Measurements from ENCODE around the gene GATM. TPM values are rescaled to one million over a fixed set of nuclear protein-coding genes. Genes with fewer than 3 reads are reported as not detected.

The GATM gene
- total and polyA plus RNA-seq, 2 experiments from 2014 or later = 87.6 to 268 TPM

DNA sequence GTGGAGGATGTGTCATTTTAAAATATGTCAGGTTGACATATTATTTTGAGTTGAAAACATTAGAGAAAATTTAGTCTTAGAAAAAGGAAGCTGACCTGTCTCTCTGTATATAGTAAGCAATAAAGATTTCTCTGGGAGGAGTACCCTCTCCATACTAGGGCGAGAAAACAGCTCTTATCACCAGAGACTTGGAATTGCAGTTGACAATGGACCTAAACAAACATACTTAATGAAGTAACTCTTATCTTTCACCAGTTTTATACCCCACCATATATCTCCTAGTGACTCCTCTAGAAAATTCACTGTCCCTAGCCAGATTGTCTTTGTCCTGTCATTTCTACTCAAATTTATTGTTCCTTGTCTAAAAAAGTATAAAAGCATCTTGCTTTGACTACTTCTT, 7.2 kb upstream of the GATM start:
- WGBS (ENCODE audit: low lambda C conversion rate, missing lambda C conversion rate) = 37% methylated on average over 1 of the region's 1 CpG
- H3K4me3 ChIP-seq = no peak overlapping the region
- no peaks in the 10 kb centered on the region for H4K20me1 ChIP-seq (ENCODE audit: insufficient read depth, poor library complexity, severe bottlenecking)
- H3K79me2 ChIP-seq = no peaks in the 10 kb centered on the region
- no peak overlapping the region for H2AFZ ChIP-seq
- no peak overlapping the region for H3K4me2 ChIP-seq
- no peaks in the 10 kb centered on the region for H3K9me3 ChIP-seq (ENCODE audit: low read depth)
- no peak overlapping the region for H3K27ac ChIP-seq
- peaks cover 9% of the 10 kb centered on the region for H3K27me3 ChIP-seq
- TF ChIP-seq EZH2 (IDR thresholded peaks at IDR 0.05; ENCODE audit: borderline replicate concordance) = no peak
- H3K9me2 ChIP-seq (replicated peaks; ENCODE audit: insufficient read depth) = no peaks in the 10 kb centered on the region
- no peak for DNase-seq (ENCODE audit: low spot score)
- H3K36me3 ChIP-seq (replicated peaks; ENCODE audit: insufficient read depth, low read depth) = no peaks in the 10 kb centered on the region
- peaks cover 15% of the 10 kb centered on the region for H3K4me1 ChIP-seq (ENCODE audit: insufficient read depth)

DNA sequence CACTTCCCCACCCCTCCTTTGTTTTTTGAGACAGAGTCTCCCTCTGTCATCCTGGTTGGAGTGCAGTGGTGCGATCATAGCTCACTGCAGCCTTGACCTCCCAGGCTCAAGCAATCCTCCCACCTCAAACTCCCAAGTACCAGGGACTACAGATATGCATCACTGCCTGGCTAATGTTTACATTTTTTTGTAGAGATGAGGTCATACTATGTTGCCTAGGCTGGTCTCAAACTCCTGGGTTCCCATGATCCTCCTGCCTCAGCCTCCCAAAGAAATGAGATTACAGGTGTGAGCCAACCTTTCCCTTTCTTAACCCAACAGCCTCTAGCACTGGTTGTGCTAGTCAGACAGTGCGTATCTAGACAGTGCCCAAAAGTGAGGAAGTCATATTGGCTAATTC, 6.4 kb upstream of the GATM start:
- H3K36me3 ChIP-seq (replicated peaks; ENCODE audit: insufficient read depth, low read depth) = no peaks in the 10 kb centered on the region
- H3K4me2 ChIP-seq = no peak overlapping the region
- TF ChIP-seq, protein P1, sequence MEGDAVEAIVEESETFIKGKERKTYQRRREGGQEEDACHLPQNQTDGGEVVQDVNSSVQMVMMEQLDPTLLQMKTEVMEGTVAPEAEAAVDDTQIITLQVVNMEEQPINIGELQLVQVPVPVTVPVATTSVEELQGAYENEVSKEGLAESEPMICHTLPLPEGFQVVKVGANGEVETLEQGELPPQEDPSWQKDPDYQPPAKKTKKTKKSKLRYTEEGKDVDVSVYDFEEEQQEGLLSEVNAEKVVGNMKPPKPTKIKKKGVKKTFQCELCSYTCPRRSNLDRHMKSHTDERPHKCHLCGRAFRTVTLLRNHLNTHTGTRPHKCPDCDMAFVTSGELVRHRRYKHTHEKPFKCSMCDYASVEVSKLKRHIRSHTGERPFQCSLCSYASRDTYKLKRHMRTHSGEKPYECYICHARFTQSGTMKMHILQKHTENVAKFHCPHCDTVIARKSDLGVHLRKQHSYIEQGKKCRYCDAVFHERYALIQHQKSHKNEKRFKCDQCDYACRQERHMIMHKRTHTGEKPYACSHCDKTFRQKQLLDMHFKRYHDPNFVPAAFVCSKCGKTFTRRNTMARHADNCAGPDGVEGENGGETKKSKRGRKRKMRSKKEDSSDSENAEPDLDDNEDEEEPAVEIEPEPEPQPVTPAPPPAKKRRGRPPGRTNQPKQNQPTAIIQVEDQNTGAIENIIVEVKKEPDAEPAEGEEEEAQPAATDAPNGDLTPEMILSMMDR (IDR thresholded peaks at IDR 0.05; ENCODE audit: poor library complexity) = no peak
- TF ChIP-seq EZH2phosphoT487 (IDR thresholded peaks at IDR 0.05; ENCODE audit: low read depth, severe bottlenecking, unreplicated experiment) (no peak), EZH2 (IDR thresholded peaks at IDR 0.05; ENCODE audit: borderline replicate concordance) (no peak)
- no peaks in the 10 kb centered on the region for H4K20me1 ChIP-seq (ENCODE audit: insufficient read depth, poor library complexity, severe bottlenecking)
- no peak overlapping the region for H2AFZ ChIP-seq
- no peaks in the 10 kb centered on the region for H3K79me2 ChIP-seq
- no peaks in the 10 kb centered on the region for H3K9me3 ChIP-seq (ENCODE audit: low read depth)
- H3K27ac ChIP-seq = no peak overlapping the region
- peaks cover 9% of the 10 kb centered on the region for H3K27me3 ChIP-seq
- H3K4me3 ChIP-seq = no peak overlapping the region
- no peak for DNase-seq (ENCODE audit: low spot score)
- H3K9me2 ChIP-seq (replicated peaks; ENCODE audit: insufficient read depth) = no peaks in the 10 kb centered on the region
- 94% methylated on average over 2 of the region's 2 CpGs for WGBS (ENCODE audit: low lambda C conversion rate, missing lambda C conversion rate)
- peaks cover 15% of the 10 kb centered on the region for H3K4me1 ChIP-seq (ENCODE audit: insufficient read depth)

- Histone ChIP-seq H2AFZ (peak overlapping the region; percentile 89), H3K27me3 (peaks cover 30% of the 10 kb centered on the region), H3K79me2 (no peaks in the 10 kb centered on the region), H3K4me1 (ENCODE audit: insufficient read depth) (peaks cover 18% of the 10 kb centered on the region), H3K27ac (no peak overlapping the region), H3K4me3 (peak overlapping the region; percentile 68), H4K20me1 (ENCODE audit: insufficient read depth, poor library complexity, severe bottlenecking) (no peaks in the 10 kb centered on the region), H3K36me3 (replicated peaks; ENCODE audit: insufficient read depth, low read depth) (no peaks in the 10 kb centered on the region), H3K4me2 (peak overlapping the region; percentile 96), H3K9me2 (replicated peaks; ENCODE audit: insufficient read depth) (no peaks in the 10 kb centered on the region), H3K9me3 (ENCODE audit: low read depth) (no peaks in the 10 kb centered on the region)
- WGBS (ENCODE audit: low lambda C conversion rate, missing lambda C conversion rate) = 70% methylated on average over 11 of the region's 11 CpGs
- TF ChIP-seq, protein P1 (IDR thresholded peaks at IDR 0.05; ENCODE audit: poor library complexity) = no peak
- TF ChIP-seq EZH2 (IDR thresholded peaks at IDR 0.05; ENCODE audit: borderline replicate concordance) (no peak), EZH2phosphoT487 (IDR thresholded peaks at IDR 0.05; ENCODE audit: low read depth, severe bottlenecking, unreplicated experiment) (no peak)
- DNase-seq (ENCODE audit: low spot score) = no peak
Measured at GRCh38 chr15:45378913-45379262, 544 bp upstream of the GATM start.

DNA sequence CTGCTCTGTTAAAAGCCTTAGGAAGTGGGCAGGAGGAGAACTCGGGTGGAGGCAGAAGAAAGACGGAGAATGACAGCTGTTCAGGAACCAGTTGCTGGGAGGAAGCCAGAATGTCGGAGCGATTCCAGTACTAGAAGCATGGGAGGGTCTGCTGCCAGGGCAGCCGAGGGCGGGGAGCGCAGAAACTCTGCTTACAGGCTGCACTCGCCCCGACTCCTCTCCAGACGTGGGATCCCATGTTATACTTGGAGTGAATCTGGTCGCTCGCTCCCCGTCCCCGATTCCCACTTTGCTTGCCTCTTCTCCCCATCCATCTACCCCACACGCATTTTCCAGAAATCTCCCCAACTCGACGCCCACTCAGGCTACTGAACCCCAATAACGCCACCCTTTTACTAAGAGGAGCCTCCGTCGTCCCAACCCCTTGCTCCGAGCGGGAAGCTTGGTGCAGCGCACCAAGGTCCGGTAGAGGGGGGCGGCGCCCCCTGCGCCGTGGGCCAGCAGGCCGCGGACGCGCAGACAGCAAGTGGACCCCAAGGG, 665 bp downstream of the GATM start:
- Histone ChIP-seq H2AFZ (peak overlapping the region; percentile 89), H3K79me2 (no peaks in the 10 kb centered on the region), H4K20me1 (ENCODE audit: insufficient read depth, poor library complexity, severe bottlenecking) (no peaks in the 10 kb centered on the region), H3K27ac (peak overlapping the region; percentile 3), H3K9me3 (ENCODE audit: low read depth) (no peaks in the 10 kb centered on the region), H3K4me3 (peak overlapping the region; percentile 68), H3K9me2 (replicated peaks; ENCODE audit: insufficient read depth) (no peaks in the 10 kb centered on the region), H3K4me1 (ENCODE audit: insufficient read depth) (peaks cover 22% of the 10 kb centered on the region), H3K36me3 (replicated peaks; ENCODE audit: insufficient read depth, low read depth) (no peaks in the 10 kb centered on the region), H3K4me2 (peak overlapping the region; percentile 96), H3K27me3 (peaks cover 30% of the 10 kb centered on the region)
- peak; percentile 27 for DNase-seq (ENCODE audit: low spot score)
- WGBS (ENCODE audit: low lambda C conversion rate, missing lambda C conversion rate) = 6% methylated on average over 31 of the region's 32 CpGs
- TF ChIP-seq, protein P1 (IDR thresholded peaks at IDR 0.05; ENCODE audit: poor library complexity) = no peak
- no peak for TF ChIP-seq EZH2 (IDR thresholded peaks at IDR 0.05; ENCODE audit: borderline replicate concordance)
- no peak for TF ChIP-seq EZH2phosphoT487 (IDR thresholded peaks at IDR 0.05; ENCODE audit: low read depth, severe bottlenecking, unreplicated experiment)
